ENCODE data around the gene LYPD3. TPM values are rescaled to one million over a fixed set of nuclear protein-coding genes. Genes with fewer than 3 reads are reported as not detected.

LYPD3 gene
- total RNA-seq, 1 donor from 2014 or later: not detected

DNA sequence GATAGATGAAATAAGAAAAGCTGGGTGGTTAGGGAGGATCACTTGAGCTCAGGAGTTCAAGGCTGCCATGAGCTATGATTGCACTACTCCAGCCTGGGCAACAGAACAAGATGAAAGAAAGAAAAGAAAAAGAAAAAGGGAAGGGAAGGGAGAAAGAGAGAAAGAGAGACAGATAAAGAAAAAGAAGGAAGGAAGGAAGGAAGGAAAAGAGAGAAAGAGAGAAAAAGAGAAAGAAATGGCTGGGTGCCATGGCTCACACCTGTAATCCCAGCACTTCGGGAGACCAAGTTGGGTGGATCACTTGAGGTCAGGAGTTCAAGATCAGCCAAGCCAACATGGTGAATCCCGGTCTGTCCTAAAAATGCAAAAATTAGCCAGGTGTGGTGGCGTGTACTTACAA, 29.6 kb downstream of the LYPD3 start:
- DNase-seq (ENCODE audit: low read depth, low spot score): no peak

DNA sequence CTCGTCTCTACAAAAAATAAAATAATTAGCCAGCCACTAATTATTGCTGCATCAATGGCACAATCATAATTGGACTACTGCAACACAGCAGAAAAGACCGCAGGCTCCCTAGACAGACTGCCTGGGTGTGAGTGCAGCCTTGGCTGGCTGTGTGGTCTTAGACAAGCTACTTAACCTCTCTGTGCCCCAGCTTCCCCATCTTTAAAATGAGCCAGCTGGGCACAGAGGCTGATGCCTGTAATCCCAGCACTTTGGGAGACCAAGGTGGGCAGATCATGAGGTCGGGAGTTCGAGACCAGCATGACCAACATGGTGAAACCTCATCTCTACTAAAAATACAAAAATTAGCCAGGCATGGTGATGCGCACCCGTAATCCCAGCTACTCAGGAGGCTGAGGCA, 31.7 kb downstream of the LYPD3 start:
- no peak for DNase-seq (ENCODE audit: low read depth, low spot score)

DNA sequence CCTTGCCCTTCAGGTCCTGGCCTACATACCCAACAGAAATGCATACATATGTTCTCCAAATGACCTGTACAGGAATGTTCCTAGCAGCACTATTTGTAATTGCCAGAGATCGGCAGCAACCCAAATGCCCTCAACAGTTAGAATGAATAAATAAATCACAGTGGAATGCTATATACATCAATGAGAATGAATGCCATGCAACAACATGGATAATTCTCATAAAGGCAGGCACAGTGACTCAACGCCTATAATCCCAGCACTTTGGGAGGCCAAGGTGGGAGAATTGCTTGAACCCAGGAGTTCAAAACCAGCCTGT, 32.1 kb downstream of the LYPD3 start:
- DNase-seq (ENCODE audit: low read depth, low spot score): no peak

DNA sequence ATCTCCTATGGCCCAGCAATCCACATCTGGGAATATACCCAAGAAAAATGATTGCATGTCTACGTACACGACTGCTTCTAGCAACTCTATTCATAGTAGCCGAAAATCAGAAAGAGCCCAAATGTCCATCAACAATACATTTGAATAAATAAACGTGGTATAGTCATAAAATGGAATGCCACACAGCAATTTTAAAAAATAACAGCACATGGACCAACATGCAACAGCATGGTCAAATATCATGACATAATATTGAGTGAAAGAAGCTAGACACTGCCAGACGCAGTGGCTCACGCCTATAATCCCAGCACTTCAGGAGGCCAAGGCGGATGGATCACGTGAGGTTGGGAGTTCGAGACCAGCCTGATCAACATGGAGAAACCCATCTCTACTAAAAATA, 34.4 kb downstream of the LYPD3 start:
- no peak for DNase-seq (ENCODE audit: low read depth, low spot score)

DNA sequence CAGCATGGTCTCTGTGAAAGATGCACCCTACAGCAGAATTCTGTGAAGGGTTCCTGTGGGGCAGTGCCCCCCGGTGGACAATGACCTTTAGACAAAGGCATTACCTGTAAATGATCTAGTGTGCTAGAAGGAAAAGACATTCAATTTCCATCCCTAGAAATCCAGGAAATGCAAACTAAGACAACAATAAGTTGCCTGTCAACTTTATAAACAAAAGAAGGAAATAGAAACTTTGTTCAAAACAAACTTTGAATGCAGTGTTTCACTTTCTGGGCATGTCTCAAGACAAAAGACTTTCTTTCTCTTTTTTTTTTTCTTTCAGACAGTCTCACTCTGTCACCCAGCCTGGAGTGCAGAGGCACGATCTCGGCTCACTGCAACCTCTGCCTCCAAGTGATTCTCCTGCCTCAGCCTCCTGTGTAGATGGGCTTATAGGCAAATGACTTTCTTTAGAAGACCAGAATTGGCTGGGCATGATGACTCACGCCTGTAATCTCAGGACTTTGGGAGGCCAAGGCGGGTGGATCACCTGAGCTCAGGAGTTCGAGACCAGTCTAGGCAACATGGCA, 35.2 kb downstream of the LYPD3 start:
- no peak for DNase-seq (ENCODE audit: low read depth, low spot score)

DNA sequence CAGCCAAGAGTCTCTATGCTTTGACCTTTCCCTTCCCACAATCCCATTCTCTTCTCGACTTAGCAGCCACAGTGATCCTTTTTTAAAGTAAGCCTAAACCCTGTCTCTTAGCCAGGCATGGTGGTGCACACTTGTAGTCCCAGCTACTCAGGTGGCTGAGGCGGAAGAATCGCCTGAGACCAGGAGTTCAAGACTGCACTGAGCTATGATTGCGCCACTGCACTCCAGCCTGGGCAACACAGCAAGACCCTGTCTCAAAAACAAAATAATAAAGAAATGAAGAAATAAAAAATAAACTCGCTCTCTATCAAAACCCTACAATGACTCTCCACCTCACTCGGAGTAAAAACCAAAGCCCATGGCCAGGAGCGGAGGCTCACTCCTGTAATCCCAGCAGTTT, 36.0 kb downstream of the LYPD3 start:
- no peak for DNase-seq (ENCODE audit: low read depth, low spot score)

DNA sequence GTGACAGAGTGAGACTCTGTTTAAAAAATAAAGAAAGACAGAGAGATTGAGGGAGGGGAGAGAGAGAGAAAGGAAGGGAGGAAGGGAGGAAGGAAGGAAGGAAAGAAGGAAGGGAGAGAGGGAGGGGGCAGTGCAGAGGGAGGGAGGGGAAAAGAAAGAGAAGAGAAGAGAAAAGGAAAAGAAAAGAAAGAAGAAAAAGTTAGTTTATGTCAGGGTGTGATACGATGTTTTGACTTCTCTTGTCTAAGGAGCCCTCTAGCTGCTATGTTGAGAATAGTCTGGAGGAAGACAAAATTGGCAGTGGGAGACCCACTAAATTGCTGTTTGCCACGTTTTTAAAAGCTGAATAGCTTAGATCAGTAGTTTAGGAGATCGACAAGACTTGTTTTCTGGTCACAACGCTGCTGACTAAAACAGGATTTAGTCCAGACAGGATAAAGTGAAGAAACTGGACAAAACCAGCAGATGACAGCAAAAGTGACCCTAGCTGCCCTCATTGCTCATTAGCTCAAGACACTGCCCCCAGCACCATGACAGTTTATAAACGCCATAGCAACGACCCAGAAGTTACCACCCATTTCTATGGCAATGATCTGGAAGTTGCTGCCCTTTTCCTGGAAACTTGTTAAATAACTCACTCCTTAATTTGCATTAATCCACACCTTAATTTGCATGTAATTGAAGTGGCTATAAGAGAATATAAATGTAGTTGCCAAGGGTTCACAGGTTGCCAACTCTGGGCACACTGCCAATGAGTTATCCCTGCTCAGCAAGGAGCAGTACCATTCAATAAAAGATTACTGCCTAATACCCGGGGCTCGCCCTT, 39.6 kb downstream of the LYPD3 start:
- no peak for DNase-seq (ENCODE audit: low read depth, low spot score)

DNA sequence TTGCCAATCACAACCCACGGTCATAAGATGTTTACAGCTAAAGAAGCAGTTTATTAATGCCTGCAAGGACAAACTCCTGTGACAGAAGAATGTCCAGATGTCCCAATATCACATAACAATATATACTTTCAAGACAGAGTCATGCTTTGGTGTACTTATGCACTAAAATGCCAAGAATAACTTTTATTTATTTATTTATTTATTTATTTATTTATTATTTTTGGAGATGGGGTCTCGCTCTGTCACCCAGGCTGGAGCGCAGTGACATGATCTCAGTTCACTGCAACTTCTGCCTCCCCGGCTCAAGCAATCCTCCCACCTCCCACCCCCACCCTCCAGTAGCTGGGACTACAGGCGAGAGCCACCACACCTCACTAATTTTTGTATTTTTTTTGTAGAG, 41.6 kb downstream of the LYPD3 start:
- no peak for DNase-seq (ENCODE audit: low read depth, low spot score)

DNA sequence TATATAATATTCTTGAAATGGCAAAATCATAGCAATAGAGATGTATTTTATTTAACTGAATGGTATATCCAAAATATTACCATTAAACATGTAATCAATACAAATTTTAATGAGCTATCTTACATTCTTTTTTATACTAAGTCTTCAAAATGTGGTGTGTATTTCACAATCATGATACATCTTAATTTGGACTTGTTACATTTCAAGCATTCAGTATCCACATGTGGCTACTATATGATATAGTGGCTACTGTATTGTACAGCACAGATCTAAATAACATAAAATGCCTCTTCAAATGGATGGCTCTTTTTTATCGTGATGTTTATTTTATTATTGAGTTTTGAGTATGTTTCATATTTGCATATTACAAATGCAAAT, 42.7 kb downstream of the LYPD3 start:
- DNase-seq (ENCODE audit: low read depth, low spot score): no peak

DNA sequence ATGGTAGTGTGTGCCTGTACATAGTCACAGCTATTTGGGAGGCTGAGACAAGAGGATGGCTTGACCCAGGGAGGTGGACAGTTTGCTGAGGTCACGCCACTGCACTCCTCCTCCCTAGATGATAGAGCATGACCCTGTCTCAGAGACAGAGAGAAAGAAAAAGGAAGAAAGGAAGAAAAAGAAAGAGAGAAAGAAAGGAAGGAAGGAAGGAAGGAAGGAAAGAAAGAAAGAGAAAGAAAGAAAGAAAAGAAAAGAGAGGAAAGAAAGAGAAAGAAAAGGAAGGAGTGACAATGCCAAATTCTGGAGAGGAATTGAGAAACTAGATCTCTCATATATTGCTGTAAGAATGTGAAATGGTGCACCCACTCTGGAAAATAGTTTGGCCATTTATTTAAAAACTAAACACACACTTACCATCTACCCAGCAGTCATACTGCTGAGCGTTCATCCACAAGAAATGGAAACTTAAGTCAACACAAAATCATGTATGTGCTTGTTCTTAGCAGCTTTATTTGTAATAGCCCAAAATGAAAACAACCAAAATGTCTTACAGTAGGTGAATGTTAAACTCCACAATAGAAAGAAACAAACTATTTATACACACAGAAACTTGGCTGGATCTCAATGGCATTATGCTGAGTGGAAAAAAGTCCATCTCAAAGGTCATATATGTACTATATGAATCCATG, 43.3 kb downstream of the LYPD3 start:
- no peak for DNase-seq (ENCODE audit: low read depth, low spot score)

DNA sequence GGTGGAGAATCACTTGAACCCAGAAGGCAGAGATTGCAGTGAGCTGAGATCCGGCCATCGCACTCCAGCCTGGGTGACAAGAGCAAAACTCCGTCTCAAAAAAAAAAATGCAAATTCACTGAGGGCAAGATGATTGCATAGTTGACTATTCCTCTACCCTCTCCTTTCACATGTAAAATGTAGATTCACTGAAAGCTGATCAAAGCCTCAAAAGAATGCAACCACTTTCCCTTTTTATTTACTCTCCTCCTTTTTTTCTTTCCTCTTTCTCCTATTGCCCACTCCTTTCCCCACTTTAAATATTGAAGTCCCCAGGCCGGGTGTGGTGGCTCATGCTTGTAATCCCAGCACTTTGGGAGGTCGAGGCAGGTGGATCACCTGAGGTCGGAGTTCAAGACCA, 44.5 kb downstream of the LYPD3 start:
- DNase-seq (ENCODE audit: low read depth, low spot score): no peak

DNA sequence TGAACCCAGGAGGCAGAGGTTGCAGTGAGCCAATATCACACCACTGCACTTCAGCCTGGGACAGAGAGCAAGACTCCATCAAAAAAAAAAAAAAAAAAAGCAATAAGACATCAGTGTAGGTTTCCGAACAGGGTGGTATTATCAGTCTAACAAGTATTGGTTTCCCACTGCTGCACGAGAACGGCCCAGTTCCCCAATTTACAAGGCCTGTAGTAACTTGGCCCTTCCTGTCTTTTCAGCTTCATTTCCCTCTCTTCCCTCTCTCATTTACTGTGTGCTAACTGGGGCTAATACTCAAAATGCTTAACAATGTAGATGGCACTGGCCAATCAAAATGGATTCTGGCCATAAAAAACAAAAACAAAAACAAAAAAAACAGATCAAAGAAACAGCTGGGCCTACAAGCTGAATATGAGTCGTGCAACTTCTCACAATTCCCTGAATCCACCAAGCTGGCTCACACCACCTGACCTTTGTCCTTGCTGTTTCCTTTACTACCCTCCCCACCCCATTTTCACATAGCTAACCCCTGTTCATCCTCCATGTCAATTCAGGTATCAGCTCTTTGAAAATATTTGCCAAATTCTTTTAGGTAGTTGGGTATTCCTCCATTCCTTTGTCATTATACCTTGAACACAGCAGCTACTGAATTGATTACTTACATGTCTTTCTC, 48.3 kb downstream of the LYPD3 start:
- DNase-seq (ENCODE audit: low read depth, low spot score): no peak

DNA sequence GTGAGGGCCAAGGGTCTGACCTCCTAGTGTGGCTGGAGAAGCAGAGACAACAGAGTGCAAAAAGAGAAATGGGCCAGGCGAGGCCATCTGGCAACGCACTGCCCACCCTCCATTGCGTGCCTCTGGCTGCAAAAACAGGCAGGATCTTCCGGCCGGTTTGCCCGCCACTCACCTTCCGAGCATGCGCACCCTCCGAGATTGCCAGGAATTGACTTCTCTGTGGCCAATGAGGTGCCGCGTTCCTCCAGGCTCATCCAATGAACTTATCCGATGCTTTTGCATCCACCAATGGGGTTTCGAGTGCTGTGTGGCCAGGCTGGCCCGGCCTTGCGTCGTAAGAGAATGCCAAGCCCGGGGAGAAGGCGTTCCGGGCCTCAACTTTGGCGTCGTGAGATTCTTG, 50.9 kb downstream of the LYPD3 start, which contains the start of gene TEX101:
TEX101 (plus strand) TSS at position 337 of the 400 bp plus-strand sequence. CDS start 1,030 bp downstream, outside the sequence.
- no peak for DNase-seq (ENCODE audit: low read depth, low spot score)

DNA sequence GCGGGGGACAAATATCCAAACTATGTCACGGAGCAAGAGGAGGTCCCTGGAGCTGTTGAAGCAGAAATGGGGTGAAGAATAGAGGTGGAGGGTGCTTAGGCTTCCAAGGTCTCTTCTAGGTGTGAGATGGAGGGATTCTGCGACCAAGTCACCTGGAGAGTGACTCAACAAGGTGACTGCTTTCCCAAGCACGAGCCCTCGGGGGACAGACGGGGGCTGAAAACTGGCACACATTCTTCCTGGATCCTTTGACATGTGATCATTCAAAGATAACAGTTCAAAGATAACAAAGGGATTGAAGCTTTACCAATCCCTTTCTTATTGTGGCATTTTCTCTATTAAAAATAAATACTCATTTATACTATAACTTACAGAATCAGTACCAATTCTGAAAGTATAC, 53.0 kb downstream of the LYPD3 start:
- no peak for DNase-seq (ENCODE audit: low read depth, low spot score)

Other genes with a start within 250 kb of the LYPD3 start
- gene PSG9, start 196.1 kb downstream of the LYPD3 start, total RNA-seq: not detected in 2 replicates
- gene CD177, start 111.9 kb downstream of the LYPD3 start, total RNA-seq: not detected in 2 replicates
- gene TEX101, start 50.7 kb downstream of the LYPD3 start, total RNA-seq: not detected in 2 replicates
- gene PHLDB3, start 39.1 kb upstream of the LYPD3 start, total RNA-seq: 9.0 and 11.4 TPM in 2 replicates
- 69.9 and 81.1 TPM in 2 replicates for gene ETHE1, start 61.6 kb upstream of the LYPD3 start, total RNA-seq
- 0.07 TPM in 1 of 2 replicates, not detected in the other for gene ZNF575, start 67.6 kb upstream of the LYPD3 start, total RNA-seq
- 18.4 and 19.5 TPM in 2 replicates for gene XRCC1, start 109.9 kb upstream of the LYPD3 start, total RNA-seq
- gene PINLYP, start 110.2 kb upstream of the LYPD3 start, total RNA-seq: 0.73 and 2.3 TPM in 2 replicates
- gene IRGQ, start 130.5 kb upstream of the LYPD3 start, total RNA-seq: 26.2 and 27.0 TPM in 2 replicates
- gene ZNF576, start 131.0 kb upstream of the LYPD3 start, total RNA-seq: 15.0 and 16.0 TPM in 2 replicates
- 0.04 TPM in 1 of 2 replicates, not detected in the other for gene SRRM5, start 146.5 kb upstream of the LYPD3 start, total RNA-seq
- gene ZNF428, start 154.0 kb upstream of the LYPD3 start, total RNA-seq: 36.0 and 48.7 TPM in 2 replicates
- gene CADM4, start 174.2 kb upstream of the LYPD3 start, total RNA-seq: 4.3 and 5.6 TPM in 2 replicates
- 55.2 and 72.8 TPM in 2 replicates for gene PLAUR, start 204.6 kb upstream of the LYPD3 start, total RNA-seq

Measured in pulmonary artery endothelial cell (primary cell).